ENCODE results near the gene STAT1. TPM values are rescaled to one million over a fixed set of nuclear protein-coding genes. Genes with fewer than 3 reads are reported as not detected.
A peak's percentile ranks its signal among the peaks of the same experiment; 100 is the strongest.

Gene STAT1
- total and polyA plus RNA-seq, 4 donors, result 21.6 to 80.1 (median 74.1) TPM

GRCh38 chr2:190942697-190943096 is 71.3 kb downstream of the STAT1 start:
- Histone ChIP-seq H3K27ac (ENCODE audit: low read depth in 1 of 2, low read length in 1 of 2) (no peak overlapping the region), H3K36me3 (ENCODE audit: control insufficient read depth in 4 of 4, insufficient read depth in 4 of 4, low read length in 4 of 4) (no peaks in the 10 kb centered on the region), H3K9me3 (ENCODE audit: control insufficient read depth in 4 of 4, insufficient read depth in 3 of 4, low read length in 3 of 4) (no peaks in the 10 kb centered on the region), H3K27me3 (ENCODE audit: control insufficient read depth in 3 of 3, insufficient read depth in 3 of 3, low read length in 2 of 3) (no peaks in the 10 kb centered on the region), H3K4me3 (no peak overlapping the region), H3K4me1 (ENCODE audit: control insufficient read depth in 5 of 5, insufficient read depth in 5 of 5, low read length in 5 of 5) (peaks cover 0 to 35% (median 8%) of the 10 kb centered on the region in 5 donors), H3K9ac (ENCODE audit: insufficient read depth in 1 of 2, low read length in 2 of 2) (no peak overlapping the region)
- ATAC-seq (ENCODE audit: insufficient read depth, low FRiP score), result no peak
- WGBS, 2 donors, result 86 to 92% methylated on average over 2 of the region's 2 CpGs
- DNase-seq, result no peak
- no peak for TF ChIP-seq CTCF (IDR thresholded peaks at IDR 0.05; ENCODE audit: control extremely low read depth, extremely low read depth)

DNA sequence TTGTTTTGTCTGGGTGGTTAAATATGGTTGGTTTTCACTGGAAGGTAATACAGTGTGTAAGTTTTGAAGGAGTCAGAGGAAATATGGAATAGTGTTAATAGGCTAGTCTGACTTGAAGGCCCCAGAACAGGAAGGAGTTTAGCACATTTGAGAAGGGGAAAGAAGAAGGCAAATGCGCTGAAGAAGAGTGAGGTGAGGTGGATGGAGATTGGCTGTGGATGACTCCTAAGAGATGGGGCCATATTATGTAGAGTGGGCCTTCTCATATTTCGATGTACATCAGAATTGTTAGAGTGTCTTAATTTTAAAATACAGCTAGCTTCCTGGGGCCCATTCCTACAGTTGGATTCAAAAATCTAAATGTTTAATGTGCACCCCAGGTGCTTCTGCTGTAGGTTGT is 72.4 kb downstream of the STAT1 start:
- Histone ChIP-seq H3K9ac (ENCODE audit: insufficient read depth in 1 of 2, low read length in 2 of 2) (no peak overlapping the region), H3K27ac (ENCODE audit: low read depth in 1 of 2, low read length in 1 of 2) (no peak overlapping the region), H3K36me3 (ENCODE audit: control insufficient read depth in 4 of 4, insufficient read depth in 4 of 4, low read length in 4 of 4) (no peaks in the 10 kb centered on the region), H3K4me1 (ENCODE audit: control insufficient read depth in 5 of 5, insufficient read depth in 5 of 5, low read length in 5 of 5) (peaks cover 0 to 24% (median 0%) of the 10 kb centered on the region in 5 donors), H3K27me3 (ENCODE audit: control insufficient read depth in 3 of 3, insufficient read depth in 3 of 3, low read length in 2 of 3) (no peaks in the 10 kb centered on the region), H3K9me3 (ENCODE audit: control insufficient read depth in 4 of 4, insufficient read depth in 3 of 4, low read length in 3 of 4) (no peaks in the 10 kb centered on the region), H3K4me3 (no peak overlapping the region)
- ATAC-seq (ENCODE audit: insufficient read depth, low FRiP score) (no peak), DNase-seq (no peak)
- TF ChIP-seq CTCF (IDR thresholded peaks at IDR 0.05; ENCODE audit: control extremely low read depth, extremely low read depth), result no peak
- 98% methylated on average over 2 of the region's 2 CpGs for WGBS, 2 donors

DNA sequence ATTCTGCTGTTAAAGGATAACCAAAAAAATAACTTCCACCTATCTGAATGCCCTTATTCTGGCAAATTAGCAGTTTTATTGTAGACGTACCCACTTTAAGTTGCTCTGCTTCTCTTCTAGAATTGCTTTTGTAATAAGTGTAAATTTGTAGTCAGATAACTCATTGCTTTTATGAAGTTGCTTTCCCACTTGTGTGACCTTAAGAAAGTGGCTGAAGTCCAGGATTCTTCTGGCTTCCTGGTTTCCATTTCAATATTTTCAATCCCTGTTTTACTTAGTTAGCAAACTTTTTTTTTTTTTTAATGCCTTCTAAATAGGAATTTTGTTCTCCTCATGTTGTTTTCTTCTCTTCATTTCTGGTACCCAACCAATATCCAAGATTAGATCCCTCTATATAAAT is 73.5 kb downstream of the STAT1 start:
- no peak overlapping the region for H3K9ac ChIP-seq (ENCODE audit: insufficient read depth in 1 of 2, low read length in 2 of 2)
- H3K27me3 ChIP-seq (ENCODE audit: control insufficient read depth in 3 of 3, insufficient read depth in 3 of 3, low read length in 2 of 3), result no peaks in the 10 kb centered on the region
- no peak overlapping the region for H3K27ac ChIP-seq (ENCODE audit: low read depth in 1 of 2, low read length in 1 of 2)
- peaks cover 0 to 24% (median 0%) of the 10 kb centered on the region in 5 donors for H3K4me1 ChIP-seq (ENCODE audit: control insufficient read depth in 5 of 5, insufficient read depth in 5 of 5, low read length in 5 of 5)
- TF ChIP-seq CTCF (IDR thresholded peaks at IDR 0.05; ENCODE audit: control extremely low read depth, extremely low read depth), result no peak
- WGBS, 2 donors, result 56 to 79% methylated on average over 1 of the region's 1 CpG
- H3K36me3 ChIP-seq (ENCODE audit: control insufficient read depth in 4 of 4, insufficient read depth in 4 of 4, low read length in 4 of 4), result no peaks in the 10 kb centered on the region
- H3K4me3 ChIP-seq, result no peak overlapping the region
- H3K9me3 ChIP-seq (ENCODE audit: control insufficient read depth in 4 of 4, insufficient read depth in 3 of 4, low read length in 3 of 4), result no peaks in the 10 kb centered on the region
- DNase-seq (peak in 2 of 3 donors; percentile 57 to 70), ATAC-seq (ENCODE audit: insufficient read depth, low FRiP score) (no peak)

GRCh38 chr2:190938771-190939335 is 75.1 kb downstream of the STAT1 start:
- no peak for ATAC-seq (ENCODE audit: insufficient read depth, low FRiP score)

More at GRCh38 chr2:190938771-190939335, 75.1 kb downstream of the STAT1 start:
- Histone ChIP-seq H3K9me3 (ENCODE audit: control insufficient read depth in 4 of 4, insufficient read depth in 3 of 4, low read length in 3 of 4) (no peaks in the 10 kb centered on the region), H3K9ac (ENCODE audit: insufficient read depth in 1 of 2, low read length in 2 of 2) (peak overlapping the region in 1 of 2 donors; percentile 40), H3K4me3 (no peak overlapping the region), H3K27ac (ENCODE audit: low read depth in 1 of 2, low read length in 1 of 2) (no peak overlapping the region), H3K27me3 (ENCODE audit: control insufficient read depth in 3 of 3, insufficient read depth in 3 of 3, low read length in 2 of 3) (no peaks in the 10 kb centered on the region), H3K36me3 (ENCODE audit: control insufficient read depth in 4 of 4, insufficient read depth in 4 of 4, low read length in 4 of 4) (no peaks in the 10 kb centered on the region), H3K4me1 (ENCODE audit: control insufficient read depth in 5 of 5, insufficient read depth in 5 of 5, low read length in 5 of 5) (peaks cover 0 to 29% (median 2%) of the 10 kb centered on the region in 5 donors)
- 9 to 36% methylated on average over 1 of the region's 1 CpG for WGBS, 2 donors
- DNase-seq, result peak in 2 of 3 donors; percentile 50 to 53
- no peak for TF ChIP-seq CTCF (IDR thresholded peaks at IDR 0.05; ENCODE audit: control extremely low read depth, extremely low read depth)

Data from lung (tissue), 12 donors.